Type B pancreatic cell (in vitro differentiated cells): Measurements from ENCODE around the gene SNX32. TPM values are rescaled to one million over a fixed set of nuclear protein-coding genes. Genes with fewer than 3 reads are reported as not detected.

Source experiments
- DNase-seq: peaks from one replicate; pipeline ENCODE4 v3.0.0; 2021; ENCODE audit warnings: mixed read lengths; ENCODE audit not compliant: unreplicated experiment; ENCODE audit errors: extremely low spot score
- H3K27ac Mint-ChIP-seq: 2 replicates; pipeline ENCODE4 v1.8.0; 2021; ENCODE audit warnings: mild to moderate bottlenecking, mixed read lengths
- H3K27me3 Mint-ChIP-seq: 2 replicates; pipeline ENCODE4 v1.8.0; 2021; ENCODE audit warnings: mixed read lengths
- H3K36me3 Mint-ChIP-seq: 2 replicates; pipeline ENCODE4 v1.8.0; 2021; ENCODE audit warnings: mixed read lengths
- H3K4me1 Mint-ChIP-seq: one replicate; pipeline ENCODE4 v1.8.0; 2021; ENCODE audit warnings: mixed read lengths; ENCODE audit not compliant: unreplicated experiment
- H3K4me3 Mint-ChIP-seq: 2 replicates; pipeline ENCODE4 v1.8.0; 2021; ENCODE audit warnings: mild to moderate bottlenecking, mixed read lengths
- H3K9me3 Mint-ChIP-seq: 2 replicates; pipeline ENCODE4 v1.8.0; 2021; ENCODE audit warnings: mixed read lengths
- total RNA-seq: library from RNA; stranded (reverse); gene quantifications from 2 replicates; pipeline ENCODE4 v1.2.1, GENCODE V29; 2021; ENCODE audit warnings: low replicate concordance
- TF ChIP-seq, protein P1 (sequence below): fragments of 200-600 bp; sonication (generic); conservative IDR thresholded peaks from 2 replicates; pipeline ENCODE4 v1.5.0; 2021; ENCODE audit warnings: antibody characterized with exemption, mild to moderate bottlenecking

Gene SNX32
- total RNA-seq, 1 donor from 2014 or later, result 4.2 TPM

DNA sequence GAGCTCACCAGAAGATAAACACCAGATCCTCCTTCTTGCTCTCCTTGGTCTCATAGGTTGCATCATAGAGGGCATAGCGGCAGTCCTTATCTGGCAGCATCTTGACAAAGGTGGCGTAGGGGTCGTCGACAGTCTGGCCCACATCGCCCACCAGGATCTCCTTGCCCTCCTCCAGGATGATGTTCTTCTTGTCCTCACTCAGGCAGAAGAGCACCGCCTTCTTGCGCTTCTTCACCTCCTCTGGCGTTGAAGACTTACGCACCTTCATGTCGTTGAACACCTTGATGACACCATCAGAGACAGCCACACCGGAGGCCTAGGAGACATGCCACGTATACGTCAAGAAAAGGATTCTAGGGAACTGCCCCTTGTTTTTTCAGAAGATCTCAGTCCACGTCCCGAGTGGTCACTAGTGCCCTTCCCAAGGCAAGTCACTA is 22.2 kb downstream of the SNX32 start:
- Mint-ChIP-seq H3K9me3 (no peaks in the 10 kb centered on the region), H3K4me1 (peaks cover 20% of the 10 kb centered on the region), H3K27me3 (peaks cover 3% of the 10 kb centered on the region), H3K27ac (peak overlapping the region; percentile 84), H3K4me3 (peak overlapping the region; percentile 93), H3K36me3 (peaks cover 38% of the 10 kb centered on the region)
- no peak for DNase-seq
- TF ChIP-seq, protein P1, sequence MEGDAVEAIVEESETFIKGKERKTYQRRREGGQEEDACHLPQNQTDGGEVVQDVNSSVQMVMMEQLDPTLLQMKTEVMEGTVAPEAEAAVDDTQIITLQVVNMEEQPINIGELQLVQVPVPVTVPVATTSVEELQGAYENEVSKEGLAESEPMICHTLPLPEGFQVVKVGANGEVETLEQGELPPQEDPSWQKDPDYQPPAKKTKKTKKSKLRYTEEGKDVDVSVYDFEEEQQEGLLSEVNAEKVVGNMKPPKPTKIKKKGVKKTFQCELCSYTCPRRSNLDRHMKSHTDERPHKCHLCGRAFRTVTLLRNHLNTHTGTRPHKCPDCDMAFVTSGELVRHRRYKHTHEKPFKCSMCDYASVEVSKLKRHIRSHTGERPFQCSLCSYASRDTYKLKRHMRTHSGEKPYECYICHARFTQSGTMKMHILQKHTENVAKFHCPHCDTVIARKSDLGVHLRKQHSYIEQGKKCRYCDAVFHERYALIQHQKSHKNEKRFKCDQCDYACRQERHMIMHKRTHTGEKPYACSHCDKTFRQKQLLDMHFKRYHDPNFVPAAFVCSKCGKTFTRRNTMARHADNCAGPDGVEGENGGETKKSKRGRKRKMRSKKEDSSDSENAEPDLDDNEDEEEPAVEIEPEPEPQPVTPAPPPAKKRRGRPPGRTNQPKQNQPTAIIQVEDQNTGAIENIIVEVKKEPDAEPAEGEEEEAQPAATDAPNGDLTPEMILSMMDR, result no peak

DNA sequence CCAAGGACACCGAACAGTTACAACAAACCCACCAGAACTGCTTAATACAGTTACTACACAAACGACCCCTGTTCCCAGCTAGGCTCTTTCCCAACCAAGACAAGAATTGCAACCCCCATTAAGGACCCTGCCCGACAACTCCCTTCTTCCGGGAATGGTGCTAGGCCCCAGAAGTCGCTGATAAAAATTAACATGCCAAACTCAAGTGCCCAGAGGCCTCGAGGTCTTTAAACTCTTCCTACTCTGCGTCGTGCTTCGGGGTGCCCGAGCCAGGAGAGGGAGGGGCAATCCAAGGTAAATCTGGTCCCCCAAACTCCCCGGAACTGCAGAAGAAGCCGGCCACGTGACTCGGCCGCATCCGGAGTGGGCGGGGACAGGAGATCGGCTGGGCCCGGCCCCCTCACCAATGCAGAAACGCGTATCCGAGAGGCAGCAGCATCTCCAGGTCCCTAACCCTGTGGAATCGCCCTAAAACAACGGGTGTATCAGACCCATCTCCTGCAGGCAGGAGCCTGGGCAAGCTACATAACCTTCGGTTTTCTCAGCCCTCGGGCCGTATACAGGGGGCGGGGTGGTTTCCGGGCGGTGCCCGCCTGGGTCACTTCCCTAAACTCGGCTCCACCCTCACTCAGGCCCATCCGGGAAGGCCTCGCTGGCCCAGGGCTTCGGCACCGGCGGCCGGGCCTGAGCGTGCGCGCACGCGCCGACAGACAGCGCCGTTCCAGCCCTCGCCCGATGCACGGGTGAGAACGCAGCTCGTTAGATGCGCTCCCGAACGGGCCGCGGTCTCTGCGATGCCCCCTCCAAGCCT is 23.1 kb downstream of the SNX32 start:
- Mint-ChIP-seq H3K4me3 (peak overlapping the region; percentile 93), H3K27me3 (peaks cover 3% of the 10 kb centered on the region), H3K27ac (peak overlapping the region; percentile 84), H3K9me3 (no peaks in the 10 kb centered on the region), H3K36me3 (peaks cover 32% of the 10 kb centered on the region), H3K4me1 (peaks cover 27% of the 10 kb centered on the region)
- no peak for DNase-seq
- TF ChIP-seq, protein P1, result no peak

DNA sequence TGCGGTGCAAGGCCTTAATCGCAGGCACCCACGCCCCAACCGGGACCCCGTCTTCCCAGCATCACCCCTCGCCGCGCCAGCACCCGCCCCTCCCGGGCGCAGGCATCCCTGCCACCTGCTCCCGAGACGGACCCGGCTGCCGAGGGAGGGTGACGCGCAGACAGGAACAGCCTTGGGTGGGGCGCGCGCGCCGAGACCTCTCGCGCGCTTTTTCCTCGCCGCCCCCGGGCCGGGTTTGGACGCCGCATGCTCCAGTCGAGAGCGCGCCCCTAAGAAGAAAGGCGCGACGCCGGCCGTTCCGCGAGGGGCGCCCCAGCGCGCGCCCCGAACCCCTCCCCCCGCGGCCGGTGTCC is 23.7 kb downstream of the SNX32 start:
- no peaks in the 10 kb centered on the region for H3K27me3 Mint-ChIP-seq
- no peaks in the 10 kb centered on the region for H3K9me3 Mint-ChIP-seq
- peaks cover 24% of the 10 kb centered on the region for H3K4me1 Mint-ChIP-seq
- H3K4me3 Mint-ChIP-seq, result peak overlapping the region; percentile 93
- H3K27ac Mint-ChIP-seq, result no peak overlapping the region
- no peak for DNase-seq
- TF ChIP-seq, protein P1, result peak; percentile 27
- peaks cover 28% of the 10 kb centered on the region for H3K36me3 Mint-ChIP-seq

DNA sequence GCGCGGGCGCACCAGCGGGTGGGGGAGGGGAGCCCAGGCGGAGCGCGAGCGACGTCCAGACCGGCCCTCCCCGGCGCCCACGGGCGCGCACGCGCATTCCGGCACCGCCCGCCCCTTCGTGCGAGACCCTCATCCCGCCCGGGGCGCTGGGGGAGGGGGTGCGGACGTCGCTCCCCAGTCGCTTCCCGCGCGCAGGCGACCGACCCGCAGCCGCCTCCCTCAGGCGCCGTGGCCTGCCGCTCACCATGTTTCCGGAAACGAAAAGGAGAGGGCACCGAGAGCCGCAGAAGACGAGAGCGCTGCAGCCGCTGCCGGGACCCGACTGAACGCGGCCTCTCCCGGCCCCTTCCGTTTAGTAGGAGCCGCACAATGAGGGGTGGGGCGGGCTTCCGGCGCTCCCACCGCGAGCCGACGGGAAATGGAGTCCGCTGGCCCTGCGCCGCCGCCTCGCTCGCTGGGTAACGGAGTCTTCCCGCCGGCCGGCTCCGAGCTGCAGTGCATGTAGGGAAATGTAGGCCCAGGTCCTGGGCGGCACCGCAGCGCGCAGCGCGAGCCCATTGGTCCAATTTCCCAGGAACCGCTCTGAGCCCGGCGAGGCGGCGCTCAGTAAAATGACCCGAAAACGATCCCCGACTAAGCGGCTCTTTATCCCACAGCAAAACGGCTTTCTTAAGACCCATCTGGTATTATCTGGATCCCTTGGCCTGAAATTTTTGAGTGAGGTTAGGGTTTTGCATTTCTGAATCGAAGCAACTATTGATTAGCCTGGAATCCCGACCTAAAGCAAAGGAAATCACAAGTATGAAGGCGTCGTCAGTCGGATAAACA is 24.3 kb downstream of the SNX32 start, which contains the start of gene CFL1:
CFL1 (minus strand) TSS at position 328 of the 828 bp plus-strand sequence; CDS start at position 247, 81 bp downstream.
- Mint-ChIP-seq H3K27me3 (no peaks in the 10 kb centered on the region), H3K36me3 (peaks cover 32% of the 10 kb centered on the region), H3K9me3 (no peaks in the 10 kb centered on the region), H3K27ac (peak within 1 kb of the TSS; percentile 97), H3K4me1 (peaks cover 30% of the 10 kb centered on the region), H3K4me3 (peak within 1 kb of the TSS; percentile 93)
- TF ChIP-seq, protein P1, result no peak
- peak; percentile 99 for DNase-seq

DNA sequence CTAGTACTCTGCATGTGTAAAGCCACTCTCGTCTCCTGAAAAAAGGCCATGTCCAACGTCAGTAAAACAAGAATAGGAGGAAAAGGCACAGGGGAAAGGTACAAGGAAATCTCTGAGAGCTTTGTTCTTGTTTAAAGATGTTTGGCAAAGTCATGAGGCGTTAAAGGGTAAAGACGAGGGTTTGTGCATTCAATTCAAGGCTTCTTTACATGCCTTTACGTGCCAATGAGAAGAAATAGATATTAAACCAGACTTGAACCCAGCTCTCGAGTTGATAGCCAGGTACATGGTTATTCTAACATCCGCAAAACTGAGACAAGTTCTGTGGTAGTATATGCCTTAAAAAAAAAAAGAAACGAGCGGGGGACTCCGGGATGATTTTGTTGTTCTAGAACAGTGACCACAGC is 24.9 kb downstream of the SNX32 start:
- Mint-ChIP-seq H3K9me3 (no peaks in the 10 kb centered on the region), H3K36me3 (peaks cover 27% of the 10 kb centered on the region), H3K27me3 (no peaks in the 10 kb centered on the region), H3K4me1 (peaks cover 30% of the 10 kb centered on the region), H3K27ac (peak overlapping the region; percentile 97), H3K4me3 (peak overlapping the region; percentile 90)
- TF ChIP-seq, protein P1, result no peak
- no peak for DNase-seq
